ENCODE results near the gene EIF2B5.

GRCh38 chr3:184158404-184158803 lies 23.2 kb downstream of the EIF2B5 start:
- TF ChIP-seq POLR2A (IDR thresholded peaks at IDR 0.05), result no peak
- no peak for TF ChIP-seq CTCF (IDR thresholded peaks at IDR 0.05)
- no peak for TF ChIP-seq EP300 (IDR thresholded peaks at IDR 0.05)
